Natural killer cell (primary cell): ENCODE data around the gene WDR35. TPM values are rescaled to one million over a fixed set of nuclear protein-coding genes. Genes with fewer than 3 reads are reported as not detected.

Experiments used
- ATAC-seq, 3 donors: fragments of 150-1000 bp in 2 of 3; fragments of 200-7000 bp in 1 of 3; cut with Tn5 transposase; 1 replicate in 1 of 3; 2 replicates in 2 of 3; pipeline ENCODE4 v1.10.0; 2021; ENCODE audit warnings: mild to moderate bottlenecking in 2 of 3, moderate library complexity in 2 of 3
- DNase-seq, 2 donors: peaks; one replicate each; pipeline versions ENCODE4 v3.0.0 to v3.0.0-alpha.2; 2013 to 2021; ENCODE audit warnings: mixed read lengths in 1 of 2
- H3K27ac ChIP-seq: one replicate; pipeline ENCODE4 v1.5.1; 2013; ENCODE audit warnings: mild to moderate bottlenecking, low read length
- H3K27me3 ChIP-seq: one replicate; pipeline ENCODE4 v1.6.1; 2013; ENCODE audit warnings: low read length; ENCODE audit not compliant: control insufficient read depth, insufficient read depth
- H3K36me3 ChIP-seq: one replicate; pipeline ENCODE4 v1.6.1; 2013; ENCODE audit warnings: low read length; ENCODE audit not compliant: control insufficient read depth, insufficient read depth
- H3K4me1 ChIP-seq: one replicate; pipeline ENCODE4 v1.6.1; 2013; ENCODE audit warnings: low read length; ENCODE audit not compliant: control insufficient read depth, insufficient read depth
- H3K4me3 ChIP-seq: one replicate; pipeline ENCODE4 v1.5.1; 2013; ENCODE audit warnings: low read length
- H3K9me3 ChIP-seq: one replicate; pipeline ENCODE4 v1.6.1; 2013; ENCODE audit warnings: low read length; ENCODE audit not compliant: control insufficient read depth, insufficient read depth
- H3K27ac Mint-ChIP-seq, 2 donors: one replicate each; pipeline ENCODE4 v1.8.0; 2022; ENCODE audit warnings: mild to moderate bottlenecking in 2 of 2, mixed read lengths in 2 of 2, moderate library complexity in 1 of 2
- H3K27me3 Mint-ChIP-seq, 2 donors: one replicate each; pipeline ENCODE4 v1.8.0; 2022; ENCODE audit warnings: low read depth in 2 of 2, mixed read lengths in 2 of 2
- H3K36me3 Mint-ChIP-seq: one replicate; pipeline ENCODE4 v1.8.0; 2022; ENCODE audit warnings: mixed read lengths
- H3K4me1 Mint-ChIP-seq, 2 donors: one replicate each; pipeline ENCODE4 v1.8.0; 2022; ENCODE audit warnings: mixed read lengths in 2 of 2
- H3K4me3 Mint-ChIP-seq: one replicate; pipeline ENCODE4 v1.8.0; 2022; ENCODE audit warnings: mild to moderate bottlenecking, moderate library complexity, mixed read lengths
- H3K9me3 Mint-ChIP-seq, 2 donors: one replicate each; pipeline ENCODE4 v1.8.0; 2022; ENCODE audit warnings: mixed read lengths in 2 of 2
- CTCF ChIP-seq: fragments of 200-600 bp; IDR thresholded peaks from one replicate; pipeline ENCODE4 v1.8.0; 2022; ENCODE audit warnings: antibody characterized with exemption
- WGBS: methylation state at CpG from one replicate; pipeline ENCODE4 v1.1.7; 2013; ENCODE audit warnings: missing lambda C conversion rate; ENCODE audit not compliant: insufficient coverage; 5-methylcytosine and 5-hydroxymethylcytosine counted together
- intact Hi-C: fragments of 100-400 bp; cut with micrococcal nuclease; formaldehyde crosslinking; loops from one replicate; pipeline ENCODE4 v1.14.2; 2022
- total RNA-seq, 4 donors: library from RNA; stranded (reverse); fragments of 120-200 nt in 1 of 4; gene quantifications; one replicate each; pipeline versions ENCODE4 v1.2.3 to v1.2.4, GENCODE V29; 2013 to 2022

WDR35 gene
- total RNA-seq, 3 donors from 2014 or later (not counting 1 experiment from before 2014, with no cell fraction given), result 5.8 to 8.3 (median 7.7) TPM

- no peak for DNase-seq
- no peak for TF ChIP-seq CTCF
- H3K4me3 Mint-ChIP-seq, result no peak overlapping the region
- Histone ChIP-seq H3K27me3 (no peaks in the 10 kb centered on the region), H3K27ac (no peak overlapping the region), H3K36me3 (peaks cover 5% of the 10 kb centered on the region), H3K4me1 (no peaks in the 10 kb centered on the region), H3K4me3 (no peak overlapping the region), H3K9me3 (no peaks in the 10 kb centered on the region)
- H3K27me3 Mint-ChIP-seq, result no peaks in the 10 kb centered on the region
- no peaks in the 10 kb centered on the region for H3K4me1 Mint-ChIP-seq
- H3K36me3 Mint-ChIP-seq, result no peaks in the 10 kb centered on the region
- ATAC-seq, result no peak
- 100% methylated on average over 1 of the region's 1 CpG for WGBS
- no peaks in the 10 kb centered on the region for H3K9me3 Mint-ChIP-seq
- intact Hi-C loops, result no loop called here
- H3K27ac Mint-ChIP-seq, result no peak overlapping the region
These were observed 26.5 kb downstream of the WDR35 start for GRCh38 chr2:19963386-19963785.

DNA sequence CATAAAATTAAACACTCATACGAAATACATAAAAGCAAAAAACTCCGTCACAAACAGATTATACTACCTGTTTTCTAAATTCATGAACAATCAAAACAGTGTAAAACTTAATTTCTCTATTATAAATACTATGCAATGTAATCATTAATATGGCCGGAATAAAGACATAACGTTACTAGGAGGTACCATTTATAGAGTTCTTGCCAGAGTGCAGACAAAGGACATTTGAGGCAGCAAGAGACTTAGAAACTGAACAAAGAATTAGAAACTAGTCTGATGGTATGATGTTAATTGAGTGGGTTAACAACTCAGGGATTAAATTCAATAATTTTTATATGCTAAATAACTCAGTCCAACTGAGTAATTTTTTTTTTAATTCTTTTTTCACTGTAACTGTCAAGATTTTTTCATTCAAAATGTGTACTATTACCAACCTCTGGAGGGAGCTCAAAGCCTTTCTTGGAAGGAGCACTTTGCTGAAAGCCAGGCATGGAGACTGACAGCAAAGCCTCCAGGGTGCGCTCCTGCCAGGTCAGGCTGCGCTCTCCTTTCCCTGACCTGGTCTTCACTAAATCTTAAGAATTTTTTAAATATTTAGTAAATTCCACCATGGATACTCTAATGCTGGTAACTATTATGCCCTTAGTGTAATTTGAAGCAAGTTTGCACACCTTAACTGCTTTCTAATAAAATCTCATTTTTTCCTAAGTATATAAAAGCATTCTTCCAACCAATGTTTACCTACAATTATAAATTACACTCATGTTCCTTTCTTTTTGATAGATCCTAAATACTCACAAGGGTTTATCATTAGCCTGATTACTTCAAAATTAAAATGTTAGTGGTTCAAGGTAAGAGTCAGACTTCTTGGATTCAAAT lies 34.1 kb downstream of the WDR35 start:
- DNase-seq (peak; percentile 17 to 74), ATAC-seq (peak; percentile 82 to 96 (median 89))
- no peaks in the 10 kb centered on the region for H3K27me3 Mint-ChIP-seq
- Histone ChIP-seq H3K36me3 (no peaks in the 10 kb centered on the region), H3K4me3 (no peak overlapping the region), H3K9me3 (no peaks in the 10 kb centered on the region), H3K27me3 (no peaks in the 10 kb centered on the region), H3K27ac (no peak overlapping the region), H3K4me1 (no peaks in the 10 kb centered on the region)
- H3K36me3 Mint-ChIP-seq, result no peaks in the 10 kb centered on the region
- 76% methylated on average over 4 of the region's 6 CpGs for WGBS
- H3K4me3 Mint-ChIP-seq, result no peak overlapping the region
- TF ChIP-seq CTCF, result peak; percentile 69
- H3K27ac Mint-ChIP-seq, result no peak overlapping the region
- intact Hi-C loops, result loop anchor here (1.0 to 5.0 kb wide), 3 partner anchors 62 to 143 kb away; no protein-coding TSS in a partner anchor
- no peaks in the 10 kb centered on the region for H3K9me3 Mint-ChIP-seq
- no peaks in the 10 kb centered on the region for H3K4me1 Mint-ChIP-seq

GRCh38 chr2:19949071-19949470 lies 40.8 kb downstream of the WDR35 start:
- Mint-ChIP-seq H3K27ac (no peak overlapping the region), H3K4me1 (no peaks in the 10 kb centered on the region), H3K9me3 (no peaks in the 10 kb centered on the region), H3K36me3 (peaks cover 8% of the 10 kb centered on the region), H3K4me3 (no peak overlapping the region), H3K27me3 (no peaks in the 10 kb centered on the region)
- H3K4me1 ChIP-seq, result no peaks in the 10 kb centered on the region
- no peak for ATAC-seq
- no peak for DNase-seq
- no peak for TF ChIP-seq CTCF
- no peaks in the 10 kb centered on the region for H3K27me3 ChIP-seq
- H3K4me3 ChIP-seq, result no peak overlapping the region
- no peaks in the 10 kb centered on the region for H3K9me3 ChIP-seq
- H3K36me3 ChIP-seq, result peaks cover 4% of the 10 kb centered on the region
- H3K27ac ChIP-seq, result no peak overlapping the region
- intact Hi-C loops, result no loop called here
